ENCODE measurements around the gene TTC34.

Gene TTC34

DNA sequence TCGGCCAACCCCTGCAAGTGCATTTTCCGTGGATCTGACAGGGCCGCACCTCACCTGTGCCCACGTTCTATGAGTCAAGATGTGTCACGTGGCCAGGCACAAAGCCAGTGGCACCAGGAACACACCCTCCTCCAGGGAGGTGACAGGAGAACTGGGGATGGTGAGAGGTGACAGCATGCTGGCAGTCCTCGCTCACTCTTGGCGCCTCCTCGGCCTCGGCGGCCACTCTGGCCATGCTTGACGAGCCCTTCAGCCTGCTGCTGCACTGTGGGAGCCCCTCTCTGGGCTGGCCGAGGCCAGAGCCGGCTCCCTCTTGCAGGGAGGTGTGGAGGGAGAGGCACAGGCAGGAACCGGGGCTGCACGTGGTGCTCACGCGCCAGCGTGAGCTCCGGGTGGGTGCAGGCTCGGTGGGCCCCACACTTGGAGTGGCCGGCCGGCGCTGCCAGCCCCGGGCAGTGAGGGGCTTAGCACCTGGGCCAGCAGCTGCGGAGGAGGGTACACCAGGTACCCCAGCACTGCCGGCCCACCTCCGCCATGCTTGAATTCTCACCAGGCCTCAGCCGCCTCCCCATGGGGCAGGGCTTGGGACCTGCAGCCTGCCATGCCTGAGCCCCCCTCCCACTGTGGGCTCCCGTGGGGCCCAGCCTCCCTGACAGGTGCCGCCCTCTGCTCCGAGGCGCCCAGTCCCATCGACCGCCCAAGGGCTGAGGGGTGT lies 11.6 kb upstream of the TTC34 start:
- DNase-seq (ENCODE audit: low read depth in 2 of 3, low spot score in 2 of 3), result no peak

DNA sequence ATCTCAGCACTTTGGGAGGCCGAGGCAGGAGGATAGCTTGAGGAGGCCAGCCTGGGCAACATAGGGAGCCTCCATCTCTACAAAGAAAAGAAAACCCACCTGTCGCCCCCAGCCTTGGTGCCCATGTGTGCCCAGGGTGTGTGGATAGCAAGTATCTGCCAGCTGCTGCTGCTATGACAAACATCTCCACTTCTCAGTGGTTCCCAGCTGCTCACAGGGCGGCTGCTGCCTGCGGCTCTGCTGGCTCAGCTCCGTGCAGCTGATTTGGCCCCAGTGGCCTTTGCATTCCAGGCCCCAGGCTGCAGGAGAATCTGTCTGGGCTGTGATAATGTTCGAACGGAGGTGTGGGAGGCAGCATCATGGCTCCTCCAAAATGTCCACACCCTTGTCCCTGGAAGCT lies 10.6 kb upstream of the TTC34 start:
- no peak for DNase-seq (ENCODE audit: low read depth in 2 of 3, low spot score in 2 of 3)

DNA sequence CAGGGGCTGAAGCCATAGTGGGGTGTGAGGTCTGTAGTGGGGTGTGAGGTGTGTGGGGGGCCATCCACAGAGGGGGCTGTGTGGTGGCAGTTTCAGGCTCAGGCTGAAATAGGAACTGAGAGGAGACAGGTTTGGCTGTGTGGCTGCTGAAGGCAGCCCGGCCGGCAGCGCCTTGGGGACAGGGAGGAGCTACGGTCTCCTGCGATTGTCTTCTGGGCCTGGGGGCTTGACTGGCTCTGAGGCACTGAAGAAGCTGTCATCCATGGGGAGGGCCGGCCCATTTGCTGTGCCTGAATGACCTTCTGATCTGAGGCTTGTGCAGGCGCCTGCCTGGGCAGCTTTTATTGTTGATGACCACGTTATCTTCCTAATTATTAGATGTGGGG lies 10.0 kb upstream of the TTC34 start:
- no peak for DNase-seq (ENCODE audit: low read depth in 2 of 3, low spot score in 2 of 3)

GRCh38 chr1:2810899-2811532 lies 9.5 kb upstream of the TTC34 start:
- no peak for DNase-seq (ENCODE audit: low read depth in 2 of 3, low spot score in 2 of 3)

- no peak for DNase-seq (ENCODE audit: low read depth in 2 of 3, low spot score in 2 of 3)
Measured at GRCh38 chr1:2810281-2810680, 8.8 kb upstream of the TTC34 start.

DNA sequence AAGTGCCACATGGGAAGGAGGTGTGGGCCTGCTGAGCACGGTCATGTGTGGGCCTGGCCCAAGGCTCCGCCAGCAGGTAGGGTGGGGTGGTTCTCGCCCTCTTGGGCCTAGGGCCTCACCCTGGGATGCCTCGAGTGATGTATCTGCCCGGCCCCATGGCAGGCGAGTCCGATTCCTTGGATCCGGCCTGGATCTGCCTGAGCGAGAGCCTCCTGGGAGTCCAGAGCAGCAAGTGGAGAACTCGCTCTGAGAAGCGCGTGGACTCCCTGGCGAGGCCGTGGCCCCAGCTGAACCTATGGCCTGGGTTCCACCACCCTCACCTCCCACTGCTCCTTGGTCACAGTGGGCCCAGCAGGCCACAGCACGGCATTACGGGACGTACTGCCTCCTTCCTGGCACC lies 8.2 kb upstream of the TTC34 start:
- DNase-seq (ENCODE audit: low read depth in 2 of 3, low spot score in 2 of 3), result no peak

GRCh38 chr1:2808831-2809605 lies 7.5 kb upstream of the TTC34 start:
- DNase-seq (ENCODE audit: low read depth in 2 of 3, low spot score in 2 of 3), result no peak

DNA sequence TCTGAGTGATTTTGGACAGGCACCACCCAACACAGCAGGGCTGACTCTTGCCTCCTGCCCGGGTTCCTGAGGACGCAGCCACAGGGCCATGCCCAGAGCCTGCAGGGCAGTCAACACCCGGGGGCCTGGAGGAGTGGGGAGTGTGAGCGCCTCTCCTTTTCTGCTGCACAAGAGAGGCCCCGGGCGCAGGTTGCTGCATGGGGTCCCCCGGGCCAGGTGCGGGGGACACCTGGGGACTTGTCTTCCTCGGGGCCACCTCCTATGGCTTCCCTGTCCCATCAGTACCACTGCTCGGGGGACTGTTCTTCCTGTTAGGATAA lies 6.9 kb upstream of the TTC34 start:
- no peak for DNase-seq (ENCODE audit: low read depth in 2 of 3, low spot score in 2 of 3)

DNA sequence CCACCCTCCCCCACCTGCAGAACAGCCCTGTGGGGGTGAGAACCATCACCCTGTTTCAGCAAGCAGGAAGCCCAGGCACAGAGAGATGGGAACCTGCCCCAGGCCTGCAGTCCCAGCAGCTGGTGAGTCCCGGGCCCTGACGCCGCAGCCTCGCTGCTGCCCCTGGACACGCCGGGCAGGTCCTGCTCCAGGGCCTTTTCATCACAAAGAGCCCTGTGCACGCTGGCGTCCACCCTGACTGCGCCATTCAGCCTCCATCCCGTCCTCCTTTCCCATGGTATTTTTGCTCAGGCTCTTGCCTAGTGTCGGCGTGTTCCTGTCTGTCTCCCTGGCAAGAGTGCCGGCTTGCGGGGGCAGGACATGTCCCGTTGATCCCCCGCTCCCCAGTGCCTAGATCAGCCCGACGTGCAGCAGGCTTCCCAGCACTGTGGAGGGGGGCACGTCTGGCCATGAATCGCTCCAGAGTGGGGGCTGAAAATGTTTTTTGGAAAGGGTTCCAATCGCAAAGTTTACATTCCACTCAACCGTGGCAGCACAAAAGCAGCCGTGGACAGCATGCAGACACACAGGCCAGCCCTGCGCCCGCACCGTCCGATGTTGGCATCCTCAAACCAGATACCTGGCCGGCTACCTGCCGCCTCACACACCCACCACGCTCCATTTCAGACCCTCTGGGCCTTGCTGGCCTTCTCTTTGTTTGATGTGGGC lies 6.3 kb upstream of the TTC34 start:
- no peak for DNase-seq (ENCODE audit: low read depth in 2 of 3, low spot score in 2 of 3)

GRCh38 chr1:2807036-2807435 lies 5.5 kb upstream of the TTC34 start:
- no peak for DNase-seq (ENCODE audit: low read depth in 2 of 3, low spot score in 2 of 3)

GRCh38 chr1:2806591-2806990 lies 5.1 kb upstream of the TTC34 start:
- DNase-seq (ENCODE audit: low read depth in 2 of 3, low spot score in 2 of 3), result no peak

- no peak for DNase-seq (ENCODE audit: low read depth in 2 of 3, low spot score in 2 of 3)
Measured at GRCh38 chr1:2805801-2806430, 4.4 kb upstream of the TTC34 start.

DNA sequence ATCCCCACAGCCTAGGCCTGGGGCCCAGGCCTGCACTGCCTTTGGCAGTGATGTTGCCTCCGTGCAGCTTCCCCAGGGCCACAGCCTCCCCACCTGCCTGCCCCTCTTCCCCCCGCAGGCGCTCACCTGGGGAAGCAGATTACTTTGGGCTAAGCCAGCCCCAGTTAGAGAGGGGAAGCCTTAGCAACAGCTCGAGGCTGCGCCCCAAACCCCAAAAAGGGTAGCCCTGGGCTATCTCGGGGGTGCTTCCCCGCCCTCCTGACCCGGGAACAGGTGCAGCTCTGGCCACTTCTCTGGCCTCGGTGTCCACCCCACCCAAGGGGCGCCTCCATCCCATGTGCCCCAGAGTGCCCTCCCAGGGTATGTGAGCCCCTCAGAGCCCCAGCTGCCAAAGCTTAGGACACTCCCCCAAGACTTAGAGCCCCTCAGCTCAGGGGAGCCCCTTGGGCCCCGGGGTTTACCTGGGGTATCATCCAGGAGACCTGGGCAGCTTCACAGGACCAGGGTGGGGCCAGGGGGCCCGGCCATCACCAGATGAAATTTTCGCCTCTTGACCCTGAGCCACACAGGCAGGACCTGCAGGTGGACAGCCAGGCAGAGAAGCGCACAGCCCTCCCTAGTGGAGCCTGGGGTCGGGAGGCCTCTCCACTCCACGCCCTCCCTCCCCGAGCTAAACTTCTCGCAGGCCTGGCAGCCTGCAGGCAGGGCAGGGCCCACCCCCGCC lies 3.3 kb upstream of the TTC34 start:
- no peak for DNase-seq (ENCODE audit: low read depth in 2 of 3, low spot score in 2 of 3)

DNA sequence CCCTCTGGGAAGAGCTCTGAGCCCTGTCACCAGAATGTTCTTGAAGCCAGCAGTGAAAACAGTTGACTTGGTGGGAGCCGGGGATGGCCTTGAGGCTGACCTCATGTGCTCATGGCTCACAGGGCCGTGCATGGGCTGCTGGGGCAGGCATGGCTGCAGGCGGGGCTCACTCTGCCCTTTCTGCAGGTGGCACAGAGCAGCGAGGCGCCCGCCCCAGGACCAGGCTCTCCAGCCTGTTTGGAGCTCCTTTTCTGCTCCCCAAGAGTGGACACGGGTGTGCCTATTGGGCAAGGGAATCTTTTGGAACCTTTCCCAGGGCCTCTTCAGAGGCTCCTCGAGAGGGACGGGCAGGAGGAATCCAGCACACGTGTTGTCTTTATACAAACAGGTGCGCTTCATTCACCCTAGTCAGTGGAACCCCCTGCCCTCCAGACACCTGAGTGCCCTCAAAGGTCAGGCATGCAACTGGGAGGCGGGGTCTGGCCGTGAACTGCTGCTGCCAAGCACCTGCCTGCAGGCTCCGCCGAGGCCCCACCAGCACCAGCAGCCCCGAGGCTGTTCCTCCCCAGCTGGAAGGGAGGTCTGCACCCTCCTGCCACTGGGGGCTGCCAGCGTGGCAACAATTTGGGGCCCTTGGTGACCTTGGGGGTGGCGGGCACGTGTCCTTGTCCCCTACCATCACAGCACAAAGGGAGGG lies 2.6 kb upstream of the TTC34 start:
- DNase-seq (ENCODE audit: low read depth in 2 of 3, low spot score in 2 of 3), result no peak

DNA sequence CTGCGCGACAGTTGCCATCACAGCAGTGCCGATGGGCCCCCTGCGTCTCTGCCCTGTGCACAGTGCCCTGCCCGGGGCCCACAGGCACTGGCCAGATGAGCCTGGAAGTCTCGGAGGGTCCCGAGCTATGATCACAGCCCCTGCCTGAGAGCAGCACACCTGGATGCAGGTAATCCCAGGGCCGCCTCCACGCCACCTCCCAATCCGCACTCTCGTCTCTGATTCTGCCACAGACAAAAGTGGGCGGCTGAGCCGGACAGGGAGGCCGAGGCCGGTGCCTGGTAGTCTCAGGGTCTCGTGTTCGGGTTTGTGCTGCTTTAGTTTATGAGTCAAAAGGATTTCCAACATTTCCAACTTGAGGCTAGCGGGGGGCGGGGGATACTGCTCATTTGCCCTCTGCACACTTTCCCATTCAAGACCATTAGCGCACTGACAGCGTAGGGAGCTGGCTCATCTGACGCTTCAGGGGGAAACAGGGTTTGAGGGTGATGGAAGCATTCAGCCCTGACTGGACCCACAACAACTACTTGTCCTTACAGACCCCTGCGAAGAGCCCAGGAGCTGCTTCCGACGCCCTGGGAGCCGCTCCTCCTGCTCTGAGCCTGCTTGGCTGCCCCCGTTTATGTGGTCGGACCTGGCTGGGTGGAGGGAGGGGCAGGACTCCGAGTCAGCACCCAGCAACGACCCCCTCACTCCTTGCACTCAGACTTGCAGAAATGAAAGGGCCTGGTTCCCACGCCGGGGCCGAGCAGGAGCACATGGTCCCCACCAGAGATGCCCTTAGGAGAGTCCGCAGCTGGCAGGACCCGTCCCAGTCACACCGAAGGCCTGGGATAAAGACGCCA lies 1.8 kb upstream of the TTC34 start:
- no peak for DNase-seq (ENCODE audit: low read depth in 2 of 3, low spot score in 2 of 3)

DNA sequence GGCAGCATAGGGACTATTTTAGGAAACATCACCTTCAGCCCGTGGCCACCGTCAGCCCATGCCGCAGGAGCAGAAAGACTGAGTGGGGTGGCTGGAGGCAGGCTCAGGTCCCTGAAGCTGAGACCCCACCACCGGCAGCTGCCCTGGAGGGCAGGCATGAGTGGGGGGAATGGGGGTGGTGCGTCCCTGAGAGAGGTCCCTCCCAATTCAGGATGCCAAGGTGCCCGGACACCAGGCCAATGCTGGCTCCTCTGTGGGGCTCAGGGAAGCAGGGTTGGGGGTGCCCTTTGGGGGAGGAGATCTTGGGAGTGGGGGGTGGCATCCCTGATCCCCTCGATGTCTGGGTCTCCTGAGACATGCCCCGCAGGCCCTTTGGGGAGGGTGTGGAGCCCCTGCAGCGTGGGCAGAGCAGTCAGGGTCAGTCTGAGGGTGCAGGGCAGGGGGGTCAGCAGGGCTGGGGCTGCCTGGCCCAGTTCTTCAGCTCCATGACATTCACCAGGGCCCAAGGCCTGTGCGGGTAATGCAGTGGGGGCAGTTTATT lies 998 bp upstream of the TTC34 start:
- no peak for DNase-seq (ENCODE audit: low read depth in 2 of 3, low spot score in 2 of 3)

- DNase-seq (ENCODE audit: low read depth in 2 of 3, low spot score in 2 of 3), result no peak
Measured at GRCh38 chr1:2801046-2801445, 447 bp downstream of the TTC34 start.

GRCh38 chr1:2800664-2801045 lies 838 bp downstream of the TTC34 start:
- no peak for DNase-seq (ENCODE audit: low read depth in 2 of 3, low spot score in 2 of 3)

All from activated CD8-positive, alpha-beta memory T cell treated with anti-CD3 and anti-CD28 coated beads for 48 hours (primary cell).